ENCODE measurements around the gene TEPSIN. TPM values are rescaled to one million over a fixed set of nuclear protein-coding genes. Genes with fewer than 3 reads are reported as not detected.

TEPSIN gene
- total and polyA plus RNA-seq, 2 of the 8 experiments (the other 6 are each of a cell fraction or from before 2014, with no cell fraction given), result 22.9 to 28.0 TPM

DNA sequence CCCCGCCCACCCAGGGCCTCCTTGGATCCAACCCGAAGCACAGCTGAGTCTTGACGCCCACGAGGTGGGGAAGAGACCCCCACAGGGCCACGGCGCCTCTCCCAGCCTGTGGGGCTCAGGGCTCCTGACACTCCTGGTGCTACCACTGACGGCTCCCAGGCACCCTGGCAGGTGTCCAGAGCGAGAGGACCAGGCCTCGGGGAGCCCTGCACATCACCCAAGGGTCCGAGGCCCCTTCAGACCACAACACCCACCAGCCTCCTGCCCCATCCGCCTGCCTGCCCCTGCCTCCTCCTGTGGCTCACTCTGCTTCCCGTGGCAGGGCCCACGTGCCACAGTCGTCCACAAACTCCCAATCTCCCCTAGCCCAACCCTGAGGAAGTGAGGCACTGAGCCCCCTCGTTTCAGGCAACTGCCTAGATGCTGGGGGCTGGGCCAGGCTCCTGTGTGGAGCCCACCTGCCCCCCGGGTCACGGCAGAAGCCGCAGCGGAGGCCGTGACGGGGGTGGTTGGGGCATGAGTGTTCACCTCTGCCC is 44.6 kb downstream of the TEPSIN start (continued):
- TF ChIP-seq TEAD4 (IDR thresholded peaks at IDR 0.05; ENCODE audit: low read depth, low read length) (no peak), CBX8 (IDR thresholded peaks at IDR 0.05; ENCODE audit: borderline replicate concordance, low read depth, low read length) (no peak), CHD2 (IDR thresholded peaks at IDR 0.05; ENCODE audit: low read length) (no peak)

Data from H1 (cell line).